Activated CD8-positive, alpha-beta memory T cell treated with anti-CD3 and anti-CD28 coated beads, Interleukin-2, amount 50 U/mL, for 1 hour (primary cell): ENCODE results near the gene SLC39A13.

Experiments
- DNase-seq: peaks from one replicate; pipeline ENCODE4 v3.0.0-alpha.2; 2020; ENCODE audit errors: extremely low read depth

SLC39A13 gene

DNA sequence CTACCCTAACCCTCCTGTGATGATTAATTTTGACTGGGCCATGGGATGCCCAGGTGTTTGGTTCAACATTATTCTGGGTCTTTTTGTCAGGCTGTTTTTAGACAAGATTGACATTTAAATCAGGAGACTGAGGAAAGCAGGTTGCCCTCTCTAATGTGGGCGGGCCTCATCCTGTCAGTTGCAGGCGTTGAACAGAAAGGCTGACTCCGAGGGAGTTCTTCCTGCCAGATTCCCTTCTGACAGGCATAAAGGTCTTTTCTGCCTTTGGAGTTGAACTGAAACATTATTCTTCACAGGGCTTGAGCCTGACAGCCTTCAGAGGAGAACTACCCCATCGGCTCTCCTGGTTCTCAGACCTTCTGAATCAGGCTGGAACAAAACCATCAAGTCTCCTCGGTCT, 22.1 kb downstream of the SLC39A13 start:
- DNase-seq = no peak

DNA sequence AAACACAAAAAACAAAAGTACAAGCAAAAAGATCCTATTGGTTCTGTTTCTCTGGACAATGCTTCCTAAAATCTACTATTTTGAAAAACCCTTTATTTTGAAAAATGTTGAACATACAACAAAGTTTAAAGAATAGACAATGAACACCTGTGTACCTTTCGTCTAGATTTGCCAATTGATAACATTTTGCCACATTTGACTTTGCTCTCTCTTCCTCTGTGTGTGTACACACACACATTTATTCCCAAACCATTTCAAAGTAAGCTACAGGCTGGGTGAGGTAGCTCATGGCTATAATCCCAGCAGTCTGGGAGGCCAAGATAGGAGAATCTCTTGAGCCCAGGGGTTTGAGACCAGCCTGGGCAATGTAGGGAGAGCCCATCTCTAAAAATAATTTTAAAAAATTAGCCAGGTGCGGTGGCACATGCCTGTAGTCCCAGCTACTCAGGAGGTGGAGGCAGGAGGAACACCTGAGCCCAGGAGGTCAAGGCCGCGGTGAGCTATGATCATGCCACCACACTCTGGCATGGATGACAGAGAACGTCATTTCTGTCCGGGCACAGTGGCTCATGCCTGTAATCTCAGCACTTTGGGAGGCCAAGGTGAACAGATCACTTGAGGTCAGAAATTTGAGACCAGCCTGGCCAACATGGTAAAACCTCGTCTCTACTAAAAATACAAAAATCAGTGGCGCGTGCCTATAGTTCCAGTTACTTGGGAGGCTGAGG, 23.1 kb downstream of the SLC39A13 start:
- DNase-seq = no peak

DNA sequence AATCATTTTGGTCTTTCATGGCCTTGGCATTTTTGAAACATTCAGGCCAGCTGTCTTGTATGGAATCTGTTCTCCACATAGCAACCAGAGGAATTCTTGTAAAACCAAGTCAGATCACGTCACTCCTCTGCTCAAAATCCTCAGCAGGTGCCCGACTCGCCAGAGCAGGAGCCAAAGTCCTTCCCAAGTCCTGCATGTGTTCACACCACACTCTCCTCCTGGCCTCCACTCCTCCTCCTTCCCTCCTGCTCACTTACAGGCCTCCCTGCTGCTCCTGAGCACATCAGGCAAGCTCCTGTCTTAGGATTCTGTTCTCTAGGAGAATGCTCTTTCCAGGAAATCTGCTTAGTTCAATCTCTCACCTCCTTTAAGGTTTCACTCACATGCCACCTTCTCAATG, 24.8 kb downstream of the SLC39A13 start:
- DNase-seq = no peak

DNA sequence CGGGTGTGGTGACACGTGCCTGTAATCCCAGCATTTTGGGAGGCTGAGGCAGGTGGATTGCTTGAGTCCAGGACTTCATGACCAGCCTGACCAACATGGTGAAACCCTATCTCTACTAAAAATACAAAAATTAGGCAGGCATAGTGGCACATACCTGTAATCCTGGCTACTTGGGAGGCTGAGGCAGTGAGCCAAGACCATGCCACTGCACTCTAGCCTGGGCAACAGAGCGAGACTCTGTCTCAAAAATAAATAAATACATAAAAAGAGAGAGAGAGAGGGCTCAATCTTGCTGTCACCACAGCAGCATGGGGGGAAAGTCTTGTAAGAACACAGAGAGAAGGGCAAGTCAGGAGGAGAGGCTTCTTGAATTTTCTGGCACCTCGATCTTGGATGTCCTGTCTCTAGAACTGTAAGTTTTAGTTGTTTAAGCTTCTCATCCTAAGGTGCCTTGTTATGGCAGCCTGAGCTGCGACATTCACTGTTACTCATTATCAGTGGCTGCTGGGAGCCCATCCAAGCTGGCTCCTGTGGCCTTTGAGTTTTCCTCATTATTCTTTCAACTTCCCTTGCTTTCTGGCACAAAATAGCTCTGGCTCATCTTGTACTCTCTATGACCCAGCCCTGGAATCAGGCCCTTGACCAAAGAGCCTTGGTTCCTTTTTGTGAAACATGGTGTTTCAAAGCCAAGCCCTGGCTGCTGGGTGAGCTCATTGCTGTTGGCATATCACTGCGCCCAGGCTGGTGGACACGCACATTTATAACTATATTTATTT, 25.8 kb downstream of the SLC39A13 start:
- DNase-seq = no peak

DNA sequence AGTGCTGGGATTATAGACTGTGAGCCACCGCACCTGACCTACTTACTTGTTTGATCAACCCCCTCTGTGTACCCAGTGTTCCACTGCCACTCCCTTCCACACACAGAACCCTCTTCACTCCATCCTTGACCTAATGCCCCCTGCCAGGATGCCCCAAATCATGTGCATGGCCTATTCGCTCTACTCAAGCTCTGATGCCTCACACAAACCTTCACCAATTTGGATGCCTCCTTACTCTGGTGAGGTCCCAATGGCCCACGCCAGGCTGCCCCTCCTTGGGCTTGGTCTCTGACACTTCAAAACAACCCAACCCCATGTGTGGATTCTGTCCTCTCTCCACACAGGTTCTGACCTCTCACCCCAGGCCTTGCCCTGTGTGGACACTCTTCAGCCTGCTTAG, 27.3 kb downstream of the SLC39A13 start:
- no peak for DNase-seq

DNA sequence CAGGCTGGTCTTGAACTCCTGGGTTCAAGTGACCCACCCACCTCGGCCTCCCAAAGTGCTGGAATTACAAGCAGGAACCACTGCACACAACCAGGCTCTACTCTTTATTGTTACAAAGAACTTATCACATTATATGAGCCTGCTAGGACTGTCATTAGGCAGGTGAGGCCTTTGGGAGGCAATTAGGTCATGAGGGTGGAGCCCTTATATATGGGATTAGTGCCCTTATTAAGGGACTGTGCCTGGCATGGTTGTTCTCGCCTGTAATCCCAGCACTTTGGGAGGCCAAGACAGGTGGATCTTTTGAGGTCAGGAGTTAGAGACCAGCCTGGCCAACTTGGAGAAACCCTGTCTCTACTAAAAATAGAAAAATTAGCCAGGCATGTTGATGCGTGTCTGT, 28.3 kb downstream of the SLC39A13 start:
- DNase-seq = no peak

DNA sequence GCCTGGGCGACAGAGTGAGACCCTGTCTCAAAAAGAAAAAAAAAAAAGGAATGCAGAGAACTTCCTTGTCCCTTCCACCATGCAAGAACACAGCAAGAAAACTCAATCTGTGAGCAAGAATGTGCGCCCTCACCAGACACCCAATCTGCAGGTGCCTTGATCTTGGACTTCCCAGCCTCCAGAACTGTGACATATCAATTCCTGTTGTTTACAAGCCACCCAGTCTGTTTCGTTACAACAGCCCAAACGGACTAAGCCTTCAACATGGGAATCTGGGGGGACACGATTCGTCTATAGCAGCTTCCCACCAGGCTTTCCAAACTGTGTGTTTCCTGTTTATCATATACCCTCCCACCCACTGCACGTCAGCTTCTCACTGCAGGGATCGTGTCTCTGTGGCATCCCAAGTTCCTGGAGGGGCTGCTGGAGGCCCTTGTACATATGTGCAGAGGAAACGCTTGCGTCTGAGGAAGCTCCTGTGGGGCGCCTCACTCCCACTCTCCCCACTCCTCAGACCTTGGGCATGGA, 28.9 kb downstream of the SLC39A13 start:
- DNase-seq = no peak

DNA sequence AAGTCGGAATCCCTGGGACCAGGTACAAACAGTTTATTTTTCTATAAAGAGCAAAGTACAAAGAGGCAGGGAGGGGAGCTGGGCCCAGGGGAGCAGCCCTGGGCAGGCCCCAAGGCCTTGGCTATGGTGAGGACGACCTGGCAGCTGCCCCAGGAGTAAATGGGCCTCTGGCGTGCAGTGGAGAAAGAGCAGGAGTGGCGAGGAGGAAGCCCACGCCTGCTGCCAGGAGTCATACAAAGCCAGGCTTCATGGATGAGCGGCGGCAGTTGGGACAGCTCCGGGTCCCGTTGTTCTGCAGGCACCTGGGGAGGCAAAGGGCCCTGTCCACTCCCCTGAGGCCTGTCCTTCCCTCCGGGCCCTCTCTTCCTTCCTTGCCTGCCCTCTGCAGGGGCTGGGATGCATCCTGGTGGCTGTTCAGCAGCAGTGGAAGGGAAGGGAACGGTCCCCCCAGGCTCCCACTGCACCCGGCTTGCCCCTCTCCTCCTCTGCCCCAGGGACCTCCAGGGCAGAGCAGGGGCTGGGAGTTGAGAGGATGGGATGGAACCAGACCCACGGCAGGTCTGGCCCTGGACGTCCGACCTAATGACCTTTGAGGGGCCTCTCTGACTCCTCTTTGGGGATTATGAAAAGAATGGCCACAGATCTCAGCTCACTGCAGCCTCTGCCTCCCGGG, 29.5 kb downstream of the SLC39A13 start:
- no peak for DNase-seq

DNA sequence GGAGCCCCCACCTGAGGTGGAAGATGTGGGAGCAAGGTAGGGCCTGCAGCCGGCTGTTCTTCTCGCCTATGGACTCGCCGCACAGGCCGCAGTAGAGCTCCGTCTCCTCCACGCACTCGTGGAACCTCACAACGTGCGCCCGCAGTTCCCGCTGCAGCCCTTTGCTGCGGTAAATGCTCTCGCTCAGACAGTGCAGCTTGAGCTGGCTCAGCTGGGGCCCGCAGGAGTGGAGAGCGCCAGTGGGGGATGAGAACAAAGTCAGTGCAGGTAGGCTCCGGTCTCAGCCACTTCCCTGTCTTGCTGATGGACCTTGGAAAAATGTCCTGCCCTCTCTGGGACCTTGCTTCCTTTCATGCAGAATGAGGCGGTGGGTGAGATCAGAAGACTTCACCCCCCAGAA, 30.3 kb downstream of the SLC39A13 start:
- no peak for DNase-seq

DNA sequence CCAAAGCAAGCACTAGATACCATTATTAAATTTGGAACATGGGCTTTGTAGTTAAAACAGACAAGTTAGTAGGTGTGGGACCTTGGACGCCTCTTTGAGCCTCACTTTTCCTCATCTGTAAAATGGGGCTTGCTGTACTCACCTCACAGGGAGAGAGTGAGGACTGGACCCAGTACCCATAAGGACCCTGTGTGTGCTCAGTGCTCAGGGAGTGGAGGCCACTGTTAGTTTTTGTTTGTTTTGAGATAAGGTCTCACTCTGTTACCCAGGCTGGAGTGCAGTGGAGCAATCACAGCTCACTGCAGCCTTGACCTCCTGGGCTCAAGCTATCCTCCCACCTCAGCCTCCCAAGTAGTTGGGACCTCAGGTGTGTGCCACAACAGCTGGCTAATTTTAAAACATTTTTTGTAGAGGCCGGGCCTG, 31.7 kb downstream of the SLC39A13 start:
- DNase-seq = no peak

DNA sequence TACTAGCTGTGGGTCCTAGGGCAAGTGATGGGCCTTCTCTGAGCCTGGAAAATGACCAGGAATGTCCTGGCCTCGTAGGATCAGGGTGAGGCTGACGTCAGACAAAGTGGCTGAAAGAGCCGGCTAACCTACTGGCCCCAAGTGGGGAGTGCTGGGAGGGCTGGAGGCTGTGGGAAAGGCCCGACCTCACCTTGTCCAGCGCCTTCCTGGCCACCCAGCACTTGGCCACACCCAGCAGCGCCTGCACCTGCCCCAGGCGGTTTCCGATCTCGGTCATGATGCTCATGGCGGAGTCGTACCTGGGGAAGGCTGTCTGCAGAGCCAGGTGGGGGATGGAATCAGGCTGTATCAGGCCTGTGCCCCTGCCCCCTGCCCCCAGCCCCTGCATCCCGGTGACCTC, 33.0 kb downstream of the SLC39A13 start:
- no peak for DNase-seq

DNA sequence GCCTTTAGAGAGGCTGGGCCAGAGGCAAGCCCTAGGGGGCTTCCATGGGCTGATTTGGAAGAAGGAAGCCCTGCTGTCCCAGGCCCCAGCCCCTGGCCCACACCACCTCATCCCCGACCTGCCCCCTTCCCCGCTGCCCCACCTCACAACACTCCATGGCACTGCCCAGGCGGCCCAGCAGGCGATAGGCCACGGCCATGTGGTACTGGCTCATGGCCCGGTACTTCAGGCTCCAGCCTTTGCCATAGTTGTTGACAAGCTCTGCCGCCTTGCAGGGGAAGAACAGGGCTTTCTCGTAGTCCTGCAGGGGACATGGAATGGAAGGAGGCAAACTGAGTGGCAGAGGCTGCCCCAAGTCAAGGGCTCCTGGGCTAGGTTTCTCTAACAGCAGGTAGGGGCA, 34.1 kb downstream of the SLC39A13 start:
- no peak for DNase-seq

DNA sequence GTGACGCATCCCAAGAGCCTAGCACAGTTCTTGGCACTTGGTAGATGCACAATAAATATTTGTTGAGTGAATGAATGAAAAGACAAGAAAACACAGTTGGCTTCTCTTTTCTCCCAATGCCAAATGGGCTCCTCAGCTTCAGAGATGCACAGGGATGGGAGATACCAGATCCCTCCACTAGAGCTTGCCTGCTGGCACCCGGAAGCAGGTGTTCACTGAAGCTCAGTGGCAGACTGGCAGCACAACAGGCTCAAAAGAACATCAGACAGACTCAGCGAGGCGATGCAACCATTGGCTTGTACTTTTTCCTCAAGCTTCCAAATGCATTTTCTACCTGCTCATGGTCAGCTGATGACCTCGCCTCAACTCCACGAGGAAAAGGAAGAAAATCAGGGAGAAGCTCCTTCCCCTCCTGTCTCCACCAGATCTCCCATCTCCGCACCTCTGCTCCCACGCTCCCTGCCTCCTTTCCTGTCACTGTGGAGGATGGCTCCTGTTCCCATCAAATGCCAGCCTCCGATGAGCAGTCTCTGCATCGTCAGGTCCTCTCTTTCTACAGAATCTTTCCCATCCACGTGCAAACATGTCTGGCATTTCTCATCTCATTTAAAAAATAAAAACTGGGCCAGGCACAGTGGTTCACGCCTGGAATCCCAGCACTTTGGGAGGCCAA, 34.8 kb downstream of the SLC39A13 start:
- DNase-seq = no peak

DNA sequence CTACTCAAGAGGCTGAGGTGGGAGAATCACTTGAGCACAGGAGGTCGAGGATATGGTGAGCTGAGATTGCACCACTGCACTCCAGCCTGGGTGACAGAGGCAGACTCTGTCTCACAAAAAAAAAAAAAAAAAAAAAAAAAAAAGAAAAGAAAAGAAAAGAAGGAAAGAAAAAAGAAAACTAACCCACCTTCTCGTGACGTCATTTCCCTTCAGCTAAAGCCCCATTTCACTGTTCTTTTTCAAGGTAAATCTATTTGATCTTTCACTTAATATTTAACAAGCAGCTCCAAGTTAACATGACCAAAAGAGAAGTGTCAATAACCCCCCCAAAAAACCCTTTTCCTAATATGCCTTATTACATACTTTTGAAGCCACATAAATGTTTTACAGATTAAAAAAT, 35.4 kb downstream of the SLC39A13 start:
- DNase-seq = no peak

DNA sequence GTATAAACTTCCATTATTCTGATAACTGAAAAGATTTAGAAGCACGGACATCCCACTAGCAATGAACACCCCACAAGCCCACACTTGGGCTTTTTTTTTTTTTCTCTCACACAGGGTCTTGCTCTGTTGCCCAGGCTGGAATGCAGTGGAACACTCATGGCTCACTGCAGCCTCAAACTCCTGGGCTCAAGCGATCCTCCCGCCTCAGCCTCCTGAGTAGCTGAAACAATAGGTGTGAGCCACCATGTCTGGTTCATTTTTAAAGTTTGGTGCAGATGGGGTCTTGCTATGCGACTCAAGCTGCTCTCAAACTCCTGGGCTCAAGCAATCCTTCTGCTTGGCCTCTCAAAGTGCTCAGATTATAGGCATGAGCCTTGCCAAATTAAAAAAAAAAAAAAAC, 37.5 kb downstream of the SLC39A13 start:
- DNase-seq = no peak

DNA sequence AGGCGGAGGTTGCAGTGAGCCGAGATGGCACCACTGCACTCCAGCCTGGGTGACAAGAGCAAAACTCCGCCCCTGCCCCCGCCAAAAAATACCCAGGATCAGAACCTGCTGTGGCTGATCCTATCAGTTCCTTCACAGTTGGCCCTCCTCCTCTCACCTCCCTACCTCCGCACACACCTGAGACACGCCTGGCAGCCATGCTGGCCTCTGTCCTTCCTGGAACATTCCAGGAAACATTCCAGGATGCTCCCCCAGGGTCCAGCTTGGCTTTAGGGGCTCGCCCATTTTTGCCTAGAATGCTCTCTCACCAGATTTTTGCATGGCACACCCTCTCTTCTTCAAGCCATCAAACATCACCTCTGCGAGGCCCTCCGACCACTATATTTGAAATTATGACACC, 38.4 kb downstream of the SLC39A13 start:
- no peak for DNase-seq

DNA sequence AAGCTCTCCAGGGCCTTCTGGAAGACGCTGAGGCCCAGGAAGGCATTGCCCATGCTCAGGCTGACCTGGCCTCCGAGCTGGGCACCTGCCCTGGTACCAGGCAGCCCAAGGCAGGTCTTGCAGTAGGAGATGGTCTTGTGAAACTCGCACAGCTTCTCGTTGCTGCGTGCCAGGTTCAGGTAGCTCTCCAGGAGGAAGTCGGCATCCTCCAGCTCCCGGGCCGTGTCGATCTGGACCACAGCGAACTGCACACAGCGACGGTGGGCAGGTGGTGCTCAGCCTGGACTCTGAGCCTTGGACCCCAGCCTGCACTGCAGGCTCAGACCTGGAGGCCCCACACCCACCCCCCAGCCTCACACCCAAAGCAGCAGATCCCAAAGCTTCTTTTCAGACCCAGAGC, 39.5 kb downstream of the SLC39A13 start:
- DNase-seq = no peak

DNA sequence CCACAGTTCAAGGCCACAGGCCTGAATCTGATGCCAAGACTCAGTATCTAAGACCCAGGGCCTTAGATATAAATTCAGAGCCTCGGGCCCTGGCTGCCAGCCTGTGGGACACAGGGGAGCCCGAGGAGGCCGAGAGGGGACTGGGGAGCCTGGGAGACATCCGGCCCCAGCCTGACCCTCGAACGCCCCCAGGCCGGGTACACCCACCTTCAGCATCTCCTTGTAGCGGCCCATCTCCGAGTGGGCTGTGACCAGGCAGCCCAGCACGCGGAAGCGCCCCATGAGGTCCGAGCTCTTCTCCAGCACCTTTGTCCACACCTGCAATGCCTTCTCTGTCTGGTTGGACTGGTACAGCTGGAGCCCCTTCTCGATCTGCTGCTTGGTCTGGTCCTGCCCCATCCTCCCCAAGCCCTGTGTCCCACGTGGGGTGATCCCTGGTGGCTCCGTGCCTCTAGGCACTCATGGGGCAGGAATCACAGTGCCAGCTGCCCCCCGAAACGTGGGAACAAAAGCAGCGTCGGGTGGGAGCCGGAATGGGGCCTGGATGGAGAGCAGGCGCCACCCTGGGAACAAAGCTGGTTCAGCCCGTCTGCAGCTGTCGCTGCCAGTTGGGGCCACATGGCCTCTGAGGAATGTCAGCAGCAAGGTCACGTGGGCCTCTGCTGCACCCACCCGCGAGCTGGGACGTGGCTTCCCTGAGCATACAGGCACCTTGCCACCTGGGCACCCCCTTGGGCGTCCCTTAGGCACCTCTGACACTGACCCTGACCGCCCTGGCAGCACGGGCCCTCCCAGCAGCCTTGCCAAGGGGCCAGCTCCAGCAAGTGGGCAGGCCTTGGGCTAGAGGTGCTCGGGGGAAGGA, 40.4 kb downstream of the SLC39A13 start, which contains the start of gene RAPSN:
Gene RAPSN (minus strand): TSS at position 571 of the 862 bp plus-strand sequence. CDS start 172 bp downstream, at position 399.
- DNase-seq = no peak

DNA sequence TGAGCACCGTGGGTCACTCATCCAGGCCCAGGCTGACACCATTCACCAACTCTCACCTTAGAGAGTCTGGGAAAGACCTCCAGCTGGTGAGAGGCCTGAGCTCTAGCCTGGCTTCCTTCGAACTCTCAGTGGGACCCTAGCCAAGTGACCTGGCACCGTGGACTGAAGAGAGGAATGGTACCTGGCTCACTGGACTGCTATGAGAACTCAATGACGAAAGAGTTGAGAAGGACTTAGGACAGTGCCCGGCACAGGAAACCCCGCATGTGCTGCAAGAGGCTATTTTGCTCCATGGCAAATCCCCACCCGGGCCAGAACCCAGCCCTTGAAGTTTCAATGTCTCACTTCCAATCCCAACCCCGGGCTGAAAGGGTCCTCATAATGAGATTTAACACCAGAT, 41.2 kb downstream of the SLC39A13 start:
- DNase-seq = no peak

DNA sequence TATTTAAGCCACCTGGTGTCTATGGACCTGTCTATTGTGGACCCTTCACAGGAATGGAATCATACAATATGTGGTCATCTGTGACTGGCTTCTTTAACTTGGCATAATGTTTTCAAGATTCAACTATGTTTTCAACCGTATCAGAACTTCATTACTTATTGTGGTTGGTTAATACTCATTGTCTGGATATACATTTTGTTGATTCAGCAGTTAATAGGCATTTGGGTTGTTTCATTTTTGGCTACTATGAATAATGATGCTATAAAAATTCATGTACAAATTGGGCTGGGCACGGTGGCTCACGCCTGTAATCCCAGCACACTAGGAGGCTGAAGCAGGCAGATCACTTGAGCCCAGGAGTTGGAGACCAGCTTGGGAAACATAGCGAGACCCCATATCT, 43.0 kb downstream of the SLC39A13 start:
- DNase-seq = no peak

DNA sequence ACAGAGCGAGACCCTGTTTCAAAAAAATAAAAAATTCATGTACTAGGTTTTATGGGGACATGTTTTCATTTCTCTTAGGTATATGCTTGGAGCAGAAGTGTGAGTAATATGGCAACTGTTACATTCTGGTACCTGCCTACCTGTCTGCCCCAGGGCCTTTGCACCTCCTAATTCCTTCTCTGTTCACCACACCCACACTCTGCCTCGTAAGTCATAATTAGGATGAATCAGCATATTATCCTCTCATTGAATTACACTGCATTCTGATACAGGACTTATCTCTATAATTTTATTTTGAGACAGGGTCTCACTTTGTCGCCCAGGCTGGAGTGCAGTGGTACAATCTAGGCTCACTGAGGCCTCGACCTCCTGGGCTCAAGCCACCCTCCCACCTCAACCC, 43.6 kb downstream of the SLC39A13 start:
- no peak for DNase-seq
